ENCODE results near the gene BCO1.

DNA sequence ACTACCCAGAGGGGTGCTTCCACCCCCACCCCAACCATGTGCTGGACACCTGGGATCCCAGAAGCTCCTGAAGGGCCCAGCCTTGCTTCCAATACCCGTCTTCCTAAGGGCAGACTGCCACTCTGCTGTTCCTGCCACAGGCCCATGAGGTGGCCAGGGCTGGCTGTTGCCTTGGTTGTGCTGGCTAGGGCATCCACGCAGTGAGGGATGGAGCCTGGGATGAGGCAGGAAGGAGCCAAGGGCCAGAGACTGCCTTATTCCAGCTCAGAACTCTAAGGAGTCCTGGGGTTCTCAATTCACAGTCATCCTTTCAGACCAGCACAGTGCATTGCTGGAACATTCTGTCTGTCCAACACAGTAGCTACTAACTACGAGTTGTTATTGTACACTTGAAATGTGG, 37.8 kb downstream of the BCO1 start:
- TF ChIP-seq TAF1 (IDR thresholded peaks at IDR 0.05; ENCODE audit: borderline replicate concordance, low read depth, low read length) (no peak), POLR2A (IDR thresholded peaks at IDR 0.05; ENCODE audit: low read depth, low read length) (no peak)

Measured in GM12892 (cell line).